Endothelial cell of umbilical vein (primary cell): Measurements from ENCODE around the gene ZMYND11.
A peak's percentile ranks its signal among the peaks of the same experiment; 100 is the strongest.

Experiments used
- EZH2 ChIP-seq: IDR thresholded peaks from 2 replicates; pipeline ENCODE4 v1.6.1; 2012; ENCODE audit warnings: borderline replicate concordance, low read depth, mild to moderate bottlenecking, moderate library complexity, low read length, inconsistent platforms; ENCODE audit not compliant: severe bottlenecking
- JUN ChIP-seq: IDR thresholded peaks from 2 replicates; pipeline ENCODE4 v1.6.1; 2011; ENCODE audit warnings: borderline replicate concordance, low read depth; ENCODE audit not compliant: insufficient read length, insufficient read depth
- POLR2A ChIP-seq: IDR thresholded peaks from 2 replicates; pipeline ENCODE4 v1.6.1; 2012; ENCODE audit warnings: low read depth, mild to moderate bottlenecking, control low read depth, low read length
- TF ChIP-seq, protein P1 (sequence below), 2 donors: IDR thresholded peaks; 1 replicate in 1 of 2; 2 replicates in 1 of 2; pipeline ENCODE4 v1.5.1; 2011; ENCODE audit warnings: low read length in 2 of 2, mild to moderate bottlenecking in 2 of 2, moderate library complexity in 2 of 2, control low read depth in 1 of 2, inconsistent platforms in 1 of 2, low read depth in 1 of 2; ENCODE audit not compliant: insufficient read depth in 1 of 2; ENCODE audit errors: extremely low read depth in 1 of 2
- TF ChIP-seq, protein P2 (sequence below): IDR thresholded peaks from 2 replicates; pipeline ENCODE4 v1.6.1; 2011; ENCODE audit not compliant: insufficient read depth, insufficient read length

DNA sequence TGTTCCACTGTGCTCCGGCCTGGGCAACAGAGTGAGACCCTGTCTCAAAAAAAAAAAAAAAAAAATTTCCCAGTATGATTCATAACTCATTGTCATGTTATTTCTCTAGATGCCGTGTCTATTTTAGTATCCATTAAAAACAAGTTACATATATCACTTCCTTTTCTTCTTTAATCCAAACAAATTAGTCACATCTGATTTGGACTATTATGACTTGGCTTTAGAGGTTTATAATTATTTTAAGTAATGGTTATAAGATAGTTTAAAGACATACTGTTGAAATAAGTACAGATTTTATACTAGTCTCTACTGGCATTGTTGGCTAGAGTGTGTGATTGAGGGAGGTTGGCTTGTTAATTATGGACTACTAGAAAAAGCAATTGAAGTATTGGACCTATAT, 53.3 kb downstream of the ZMYND11 start:
- TF ChIP-seq, protein P1, sequence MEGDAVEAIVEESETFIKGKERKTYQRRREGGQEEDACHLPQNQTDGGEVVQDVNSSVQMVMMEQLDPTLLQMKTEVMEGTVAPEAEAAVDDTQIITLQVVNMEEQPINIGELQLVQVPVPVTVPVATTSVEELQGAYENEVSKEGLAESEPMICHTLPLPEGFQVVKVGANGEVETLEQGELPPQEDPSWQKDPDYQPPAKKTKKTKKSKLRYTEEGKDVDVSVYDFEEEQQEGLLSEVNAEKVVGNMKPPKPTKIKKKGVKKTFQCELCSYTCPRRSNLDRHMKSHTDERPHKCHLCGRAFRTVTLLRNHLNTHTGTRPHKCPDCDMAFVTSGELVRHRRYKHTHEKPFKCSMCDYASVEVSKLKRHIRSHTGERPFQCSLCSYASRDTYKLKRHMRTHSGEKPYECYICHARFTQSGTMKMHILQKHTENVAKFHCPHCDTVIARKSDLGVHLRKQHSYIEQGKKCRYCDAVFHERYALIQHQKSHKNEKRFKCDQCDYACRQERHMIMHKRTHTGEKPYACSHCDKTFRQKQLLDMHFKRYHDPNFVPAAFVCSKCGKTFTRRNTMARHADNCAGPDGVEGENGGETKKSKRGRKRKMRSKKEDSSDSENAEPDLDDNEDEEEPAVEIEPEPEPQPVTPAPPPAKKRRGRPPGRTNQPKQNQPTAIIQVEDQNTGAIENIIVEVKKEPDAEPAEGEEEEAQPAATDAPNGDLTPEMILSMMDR (IDR thresholded peaks at IDR 0.05; ENCODE audit: extremely low read depth in 1 of 2, insufficient read depth in 1 of 2, low read depth in 1 of 2, low read length in 2 of 2) = no peak
- TF ChIP-seq EZH2 (no peak), POLR2A (peak; percentile 17), JUN (peak; percentile 51)
- TF ChIP-seq, protein P2, sequence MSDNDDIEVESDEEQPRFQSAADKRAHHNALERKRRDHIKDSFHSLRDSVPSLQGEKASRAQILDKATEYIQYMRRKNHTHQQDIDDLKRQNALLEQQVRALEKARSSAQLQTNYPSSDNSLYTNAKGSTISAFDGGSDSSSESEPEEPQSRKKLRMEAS = no peak
